Measurements from ENCODE around the gene GRK2. TPM values are rescaled to one million over a fixed set of nuclear protein-coding genes. Genes with fewer than 3 reads are reported as not detected.

The GRK2 gene
- total RNA-seq, 1 experiment from 2014 or later = 48.1 TPM

- DNase-seq (ENCODE audit: unreplicated experiment) = peak; percentile 80
- Mint-ChIP-seq H3K4me1 (ENCODE audit: insufficient read depth, unreplicated experiment) (peaks cover 26% of the 10 kb centered on the region), H3K4me3 (ENCODE audit: unreplicated experiment) (peak overlapping the region; percentile 93), H3K36me3 (ENCODE audit: insufficient read depth, unreplicated experiment) (no peaks in the 10 kb centered on the region), H3K27ac (ENCODE audit: low read depth, unreplicated experiment) (peak overlapping the region; percentile 21), H3K27me3 (ENCODE audit: insufficient read depth, unreplicated experiment) (no peaks in the 10 kb centered on the region), H3K9me3 (ENCODE audit: unreplicated experiment) (no peaks in the 10 kb centered on the region)
- no TSS peak for BruUV-seq (replicated peaks)
- intact Hi-C loops (cut with micrococcal nuclease) = no loop called here
- ChIA-PET POLR2A (interaction anchor here (0.6 to 5.1 kb wide), 6 partner anchors 13 to 57 kb away, joined by 3 to 93 read pairs (median 3); no protein-coding TSS in a partner anchor), CTCF (interaction anchor here (0.6 to 4.9 kb wide), 13 partner anchors 11 to 459 kb away, joined by 3 to 104 read pairs (median 4); no protein-coding TSS in a partner anchor)
- no peak for TF ChIP-seq CTCF (IDR thresholded peaks at IDR 0.05; ENCODE audit: unreplicated experiment)
Observed at GRCh38 chr11:67264877-67265632, 1.2 kb upstream of the GRK2 start.

GRCh38 chr11:67265633-67266448 is 432 bp upstream of the GRK2 start:
- H3K36me3 Mint-ChIP-seq (ENCODE audit: insufficient read depth, unreplicated experiment) = no peaks in the 10 kb centered on the region
- no peaks in the 10 kb centered on the region for H3K27me3 Mint-ChIP-seq (ENCODE audit: insufficient read depth, unreplicated experiment)
- ChIA-PET POLR2A (interaction anchor here (0.6 to 5.1 kb wide), 10 partner anchors 23 to 126 kb away, joined by 3 to 93 read pairs (median 5); partner anchors contain the start of genes ANKRD13D, RAD9A and SSH3), CTCF (interaction anchor here (0.6 to 4.9 kb wide), 14 partner anchors 12 to 213 kb away, joined by 3 to 104 read pairs (median 4); no protein-coding TSS in a partner anchor)
- peak overlapping the region; percentile 89 for H3K27ac Mint-ChIP-seq (ENCODE audit: low read depth, unreplicated experiment)
- no TSS peak for BruUV-seq (replicated peaks)
- intact Hi-C loops (cut with micrococcal nuclease) = no loop called here
- no peaks in the 10 kb centered on the region for H3K9me3 Mint-ChIP-seq (ENCODE audit: unreplicated experiment)
- H3K4me3 Mint-ChIP-seq (ENCODE audit: unreplicated experiment) = peak overlapping the region; percentile 93
- peaks cover 33% of the 10 kb centered on the region for H3K4me1 Mint-ChIP-seq (ENCODE audit: insufficient read depth, unreplicated experiment)
- DNase-seq (ENCODE audit: unreplicated experiment) = peak; percentile 57
- TF ChIP-seq CTCF (IDR thresholded peaks at IDR 0.05; ENCODE audit: unreplicated experiment) = peak; percentile 57

- BruUV-seq (replicated peaks) = TSS peak; percentile 24
- intact Hi-C loops (cut with micrococcal nuclease) = loop anchor here (1.0 kb wide), 1 partner anchor 50 kb away; no protein-coding TSS in a partner anchor
Observed at GRCh38 chr11:67267188-67268080, 1.2 kb downstream of the GRK2 start.

More at GRCh38 chr11:67267188-67268080, 1.2 kb downstream of the GRK2 start:
- peak overlapping the region; percentile 89 for H3K27ac Mint-ChIP-seq (ENCODE audit: low read depth, unreplicated experiment)
- ChIA-PET POLR2A (interaction anchor here (0.5 to 2.4 kb wide), 11 partner anchors 10 to 369 kb away, joined by 3 to 24 read pairs (median 4); partner anchors contain the start of genes ANKRD13D, RAD9A and SSH3), CTCF (interaction anchor here (0.5 to 2.3 kb wide), 18 partner anchors 10 to 1601 kb away, joined by 3 to 9 read pairs (median 3); partner anchors contain the start of genes ANKRD13D and PPP1CA)
- no peaks in the 10 kb centered on the region for H3K9me3 Mint-ChIP-seq (ENCODE audit: unreplicated experiment)
- TF ChIP-seq CTCF (IDR thresholded peaks at IDR 0.05; ENCODE audit: unreplicated experiment) = no peak
- no peaks in the 10 kb centered on the region for H3K36me3 Mint-ChIP-seq (ENCODE audit: insufficient read depth, unreplicated experiment)
- DNase-seq (ENCODE audit: unreplicated experiment) = peak; percentile 49
- peaks cover 33% of the 10 kb centered on the region for H3K4me1 Mint-ChIP-seq (ENCODE audit: insufficient read depth, unreplicated experiment)
- no peaks in the 10 kb centered on the region for H3K27me3 Mint-ChIP-seq (ENCODE audit: insufficient read depth, unreplicated experiment)
- H3K4me3 Mint-ChIP-seq (ENCODE audit: unreplicated experiment) = peak overlapping the region; percentile 93

All from MCF 10A (cell line).